NB4 (cell line): ENCODE measurements around the gene DNM1L.

Experiments
- CTCF ChIP-seq: IDR thresholded peaks from one replicate; pipeline ENCODE4 v1.5.1; 2012; ENCODE audit warnings: low read depth, low read length
- MAX ChIP-seq: IDR thresholded peaks from 2 replicates; pipeline ENCODE4 v1.6.1; 2011; ENCODE audit warnings: low read depth, low read length
- MYC ChIP-seq: IDR thresholded peaks from 2 replicates; pipeline ENCODE4 v1.6.1; 2011; ENCODE audit warnings: low read depth, low read length
- POLR2A ChIP-seq: IDR thresholded peaks from 2 replicates; pipeline ENCODE4 v1.6.1; 2011; ENCODE audit warnings: mild to moderate bottlenecking; ENCODE audit not compliant: insufficient read length; ENCODE audit errors: extremely low read depth

GRCh38 chr12:32679920-32680237, 778 bp downstream of the DNM1L start:
- TF ChIP-seq POLR2A (no peak), CTCF (no peak), MAX (no peak), MYC (no peak)
